GM12878 (cell line): ENCODE measurements around the gene DNAJC28. TPM values are rescaled to one million over a fixed set of nuclear protein-coding genes. Genes with fewer than 3 reads are reported as not detected.

Source experiments
- ATAC-seq: fragments of 200-7000 bp; cut with Tn5 transposase; 3 replicates; pipeline ENCODE4 v1.9.1; 2020; ENCODE audit warnings: mild to moderate bottlenecking, moderate library complexity
- BruUV-seq: library from RNA; stranded (reverse); fragments of 400-500 nt; replicated peaks from 2 replicates; lab custom pipeline; 2021; lab: Mats Ljungman, UMichigan
- CTCF ChIA-PET: fragments of 300-600 bp; sonication (Branson Sonifier 250); formaldehyde crosslinking; extraction: SDS; loops from one replicate; lab custom pipeline; 2021; ENCODE audit warnings: inconsistent platforms; lab: Yijun Ruan, JAX
- POLR2A ChIA-PET: fragments of 350-600 bp; formaldehyde crosslinking; extraction: SDS; loops from one replicate; lab custom pipeline; 2021; ENCODE audit warnings: inconsistent platforms; lab: Charles Lee
- RAD21 ChIA-PET: fragments of 300-600 bp; sonication (Branson Sonifier 250); formaldehyde crosslinking; loops from one replicate; lab custom pipeline; 2023; ENCODE audit warnings: antibody characterized with exemption; ENCODE audit not compliant: unreplicated experiment; lab: Charles Lee
- SMC1A ChIA-PET: fragments of 300-600 bp; sonication (Branson Sonifier 250); formaldehyde crosslinking; loops from one replicate; lab custom pipeline; 2023; ENCODE audit not compliant: unreplicated experiment, uncharacterized antibody; lab: Charles Lee
- DNase-seq: peaks from one replicate; pipeline ENCODE4 v3.0.0-alpha.2; 2011; ENCODE audit warnings: low read depth, low spot score
- FAIRE-seq: peaks from 3 replicates; lab custom pipeline; 2011; peaks lifted over from hg19 to GRCh38; lab: Jason Lieb, UNC
- H2AFZ ChIP-seq: 2 replicates; pipeline ENCODE4 v1.6.0; 2011; ENCODE audit warnings: low read depth, low read length, control low read depth; ENCODE audit not compliant: control insufficient read depth
- H3K27ac ChIP-seq: 2 replicates; pipeline ENCODE4 v1.5.1; 2011; ENCODE audit warnings: control low read depth; ENCODE audit not compliant: control insufficient read depth, insufficient read depth
- H3K27me3 ChIP-seq, 2 experiments: replicated peaks in 1 of 2; 2 replicates each; pipeline versions ENCODE4 v1.6.0 to v1.6.1; 2011; ENCODE audit warnings: low read length in 1 of 2; ENCODE audit not compliant: control insufficient read depth in 2 of 2, insufficient read depth in 2 of 2
- H3K36me3 ChIP-seq, 2 experiments: 2 replicates each; pipeline ENCODE4 v1.5.1; 2011; ENCODE audit warnings: low read length in 1 of 2; ENCODE audit not compliant: control insufficient read depth in 2 of 2, insufficient read depth in 2 of 2
- H3K4me1 ChIP-seq: 2 replicates; pipeline ENCODE4 v1.6.1; 2011; ENCODE audit warnings: mild to moderate bottlenecking, low read length, moderate library complexity, mixed read lengths; ENCODE audit not compliant: control insufficient read depth, insufficient read depth
- H3K4me2 ChIP-seq: 2 replicates; pipeline ENCODE4 v1.6.0; 2011; ENCODE audit warnings: control low read depth; ENCODE audit not compliant: control insufficient read depth, insufficient read depth
- H3K4me3 ChIP-seq: fragments of 200-600 bp; sonication (generic); 2 replicates; pipeline ENCODE4 v1.5.1; 2016
- H3K79me2 ChIP-seq: 2 replicates; pipeline ENCODE4 v1.6.0; 2011; ENCODE audit warnings: low read length; ENCODE audit not compliant: control insufficient read depth, insufficient read depth
- H3K9ac ChIP-seq: 2 replicates; pipeline ENCODE4 v1.8.0; 2011; ENCODE audit warnings: low read length, control low read depth, mixed read lengths; ENCODE audit not compliant: control insufficient read depth, insufficient read depth
- H3K9me3 ChIP-seq: replicated peaks from 3 replicates; pipeline ENCODE4 v1.5.1; 2011; ENCODE audit warnings: mild to moderate bottlenecking, low read length; ENCODE audit not compliant: control insufficient read depth, insufficient read depth
- H4K20me1 ChIP-seq: 2 replicates; pipeline ENCODE4 v1.6.0; 2011; ENCODE audit not compliant: control insufficient read depth, insufficient read depth
- BRCA1 ChIP-seq: IDR thresholded peaks from 2 replicates; pipeline ENCODE4 v1.6.1; 2011; ENCODE audit warnings: low read depth, low read length, improper control_type of control experiment
- RELA ChIP-seq: fragments of 450-650 bp; IDR thresholded peaks from 2 replicates; pipeline ENCODE4 v1.8.0; 2014; ENCODE audit warnings: borderline replicate concordance; ENCODE audit not compliant: partially characterized antibody
- SUPT20H ChIP-seq: IDR thresholded peaks from 2 replicates; pipeline ENCODE4 v1.6.1; 2011; ENCODE audit warnings: low read depth, mild to moderate bottlenecking, low read length, moderate library complexity, borderline replicate concordance; ENCODE audit not compliant: control insufficient read depth
- TCF12 ChIP-seq: IDR thresholded peaks from 2 replicates; pipeline ENCODE4 v1.6.1; 2011; ENCODE audit warnings: low read depth, mild to moderate bottlenecking, low read length
- YBX1 ChIP-seq: fragments of 450-650 bp; IDR thresholded peaks from 2 replicates; pipeline ENCODE4 v1.6.1; 2016; ENCODE audit warnings: antibody characterized with exemption
- WGBS: methylation state at CpG from one replicate; pipeline ENCODE4 v1.1.6; 2016; ENCODE audit warnings: low lambda C conversion rate; ENCODE audit not compliant: insufficient replicate concordance, insufficient coverage; ENCODE audit errors: missing lambda C conversion rate; 5-methylcytosine and 5-hydroxymethylcytosine counted together
- in situ Hi-C: fragments of 300-500 bp; cut with MboI; formaldehyde crosslinking; loops from 9 replicates; pipeline ENCODE4 v1.14.3; 2018; ENCODE audit warnings: mixed read lengths
- intact Hi-C: fragments of 100-400 bp; cut with micrococcal nuclease; formaldehyde crosslinking; loops from one replicate; pipeline ENCODE4 v1.14.2; 2022; ENCODE audit not compliant: unreplicated experiment
- polyA plus RNA-seq, 11 experiments: library from polyadenylated mRNA; depleted of rRNA in 4 of 11; unstranded in 6 of 11; stranded (reverse) in 5 of 11; fragments of >200 nt; fragmentation: Nextera tagmentation in 4 of 11; fragmentation: Illumina TruSeq in 1 of 11; extraction: Ambion mirVana in 4 of 11; extraction: Trizol in 1 of 11; gene quantifications; 1 replicate in 1 of 11; 2 replicates in 10 of 11; pipeline versions ENCODE4 v1.2.1 to v1.2.3, GENCODE V29; 2011 to 2016; ENCODE audit warnings: inconsistent platforms in 2 of 11, missing spikeins in 2 of 11, low read depth in 1 of 11
- total RNA-seq, 4 experiments: library from RNA; depleted of rRNA in 3 of 4; stranded (reverse); fragments of >200 nt in 3 of 4; fragmentation: Illumina TruSeq in 1 of 4; extraction: Trizol in 1 of 4; gene quantifications; 2 replicates each; pipeline versions ENCODE4 v1.2.1 to v1.2.3, GENCODE V29; 2013 to 2021
- TF ChIP-seq, protein P1 (sequence below): fragments of 450-650 bp; IDR thresholded peaks from 2 replicates; pipeline ENCODE4 v1.6.1; 2017; ENCODE audit warnings: mild to moderate bottlenecking, moderate library complexity

DNAJC28 gene
- total and polyA plus RNA-seq, 10 of the 15 experiments (the other 5 are each of a cell fraction or from before 2014, with no cell fraction given), result 0.26 to 0.77 (median 0.54) TPM

DNA sequence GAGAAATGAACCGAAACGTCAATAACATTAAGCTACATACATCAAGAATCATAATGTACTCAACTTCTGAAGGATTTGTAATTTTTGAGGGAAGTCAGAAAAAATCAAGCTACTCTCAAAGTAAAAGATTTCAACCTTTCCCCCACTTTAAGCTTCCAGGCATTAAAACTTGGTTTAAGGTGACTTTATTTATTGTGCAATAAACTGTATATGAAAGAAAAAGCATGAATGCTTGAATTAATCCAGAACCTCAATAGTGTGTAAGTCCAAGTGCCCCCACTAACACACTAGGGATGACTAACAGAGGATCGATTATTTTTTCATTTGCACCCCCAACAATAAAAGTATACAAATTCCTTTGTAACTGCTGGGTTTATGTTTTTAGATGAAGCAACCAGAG is 39.5 kb upstream of the DNAJC28 start:
- ChIA-PET POLR2A (interaction anchor here (0.6 kb wide), 1 partner anchor 465 kb away, joined by 6 read pairs; no protein-coding TSS in a partner anchor), RAD21 (interaction anchor here (1.1 kb wide), 1 partner anchor 78 kb away, joined by 3 read pairs; no protein-coding TSS in a partner anchor), SMC1A (no interaction called here), CTCF (interaction anchor here (0.6 kb wide), 1 partner anchor 15 kb away, joined by 3 read pairs; no protein-coding TSS in a partner anchor)
- Histone ChIP-seq H3K36me3 (peaks cover 7 to 28% of the 10 kb centered on the region in 2 experiments), H3K9ac (no peak overlapping the region), H3K27me3 (no peaks in the 10 kb centered on the region), H3K4me1 (no peaks in the 10 kb centered on the region), H3K79me2 (no peaks in the 10 kb centered on the region), H3K9me3 (no peaks in the 10 kb centered on the region), H3K4me2 (no peak overlapping the region), H4K20me1 (no peaks in the 10 kb centered on the region), H3K4me3 (no peak overlapping the region), H2AFZ (no peak overlapping the region), H3K27ac (no peak overlapping the region)
- DNase-seq, result no peak
- in situ Hi-C loops (no loop called here), intact Hi-C loops (no loop called here)
- no peak for ATAC-seq
- TF ChIP-seq RELA (no peak), TCF12 (no peak), BRCA1 (no peak), SUPT20H (no peak), YBX1 (no peak)
- TF ChIP-seq, protein P1, sequence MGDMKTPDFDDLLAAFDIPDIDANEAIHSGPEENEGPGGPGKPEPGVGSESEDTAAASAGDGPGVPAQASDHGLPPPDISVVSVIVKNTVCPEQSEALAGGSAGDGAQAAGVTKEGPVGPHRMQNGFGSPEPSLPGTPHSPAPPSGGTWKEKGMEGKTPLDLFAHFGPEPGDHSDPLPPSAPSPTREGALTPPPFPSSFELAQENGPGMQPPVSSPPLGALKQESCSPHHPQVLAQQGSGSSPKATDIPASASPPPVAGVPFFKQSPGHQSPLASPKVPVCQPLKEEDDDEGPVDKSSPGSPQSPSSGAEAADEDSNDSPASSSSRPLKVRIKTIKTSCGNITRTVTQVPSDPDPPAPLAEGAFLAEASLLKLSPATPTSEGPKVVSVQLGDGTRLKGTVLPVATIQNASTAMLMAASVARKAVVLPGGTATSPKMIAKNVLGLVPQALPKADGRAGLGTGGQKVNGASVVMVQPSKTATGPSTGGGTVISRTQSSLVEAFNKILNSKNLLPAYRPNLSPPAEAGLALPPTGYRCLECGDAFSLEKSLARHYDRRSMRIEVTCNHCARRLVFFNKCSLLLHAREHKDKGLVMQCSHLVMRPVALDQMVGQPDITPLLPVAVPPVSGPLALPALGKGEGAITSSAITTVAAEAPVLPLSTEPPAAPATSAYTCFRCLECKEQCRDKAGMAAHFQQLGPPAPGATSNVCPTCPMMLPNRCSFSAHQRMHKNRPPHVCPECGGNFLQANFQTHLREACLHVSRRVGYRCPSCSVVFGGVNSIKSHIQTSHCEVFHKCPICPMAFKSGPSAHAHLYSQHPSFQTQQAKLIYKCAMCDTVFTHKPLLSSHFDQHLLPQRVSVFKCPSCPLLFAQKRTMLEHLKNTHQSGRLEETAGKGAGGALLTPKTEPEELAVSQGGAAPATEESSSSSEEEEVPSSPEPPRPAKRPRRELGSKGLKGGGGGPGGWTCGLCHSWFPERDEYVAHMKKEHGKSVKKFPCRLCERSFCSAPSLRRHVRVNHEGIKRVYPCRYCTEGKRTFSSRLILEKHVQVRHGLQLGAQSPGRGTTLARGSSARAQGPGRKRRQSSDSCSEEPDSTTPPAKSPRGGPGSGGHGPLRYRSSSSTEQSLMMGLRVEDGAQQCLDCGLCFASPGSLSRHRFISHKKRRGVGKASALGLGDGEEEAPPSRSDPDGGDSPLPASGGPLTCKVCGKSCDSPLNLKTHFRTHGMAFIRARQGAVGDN, result no peak
- FAIRE-seq, result no peak
- no TSS peak for BruUV-seq
- 96% methylated on average over 3 of the region's 3 CpGs for WGBS
